Gastrocnemius medialis (tissue), 4 donors: ENCODE data around the gene PLPP4.

Source experiments
- POLR2A ChIP-seq, 2 donors: fragments of 450-650 bp; IDR thresholded peaks; one replicate each; pipeline ENCODE4 v1.6.1; 2017; ENCODE audit warnings: antibody characterized with exemption in 2 of 2, mild to moderate bottlenecking in 2 of 2, moderate library complexity in 2 of 2
- TF ChIP-seq, protein P1 (sequence below), 5 experiments: fragments of 450-650 bp in 3 of 5; fragments of 200-600 bp in 2 of 5; sonication (generic) in 2 of 5; IDR thresholded peaks in 4 of 5; conservative IDR thresholded peaks in 1 of 5; 1 replicate in 4 of 5; 2 replicates in 1 of 5; pipeline ENCODE4 v1.5.1; 2016 to 2019; ENCODE audit warnings: antibody characterized with exemption in 5 of 5, mild to moderate bottlenecking in 3 of 5, moderate library complexity in 3 of 5

- TF ChIP-seq, protein P1, sequence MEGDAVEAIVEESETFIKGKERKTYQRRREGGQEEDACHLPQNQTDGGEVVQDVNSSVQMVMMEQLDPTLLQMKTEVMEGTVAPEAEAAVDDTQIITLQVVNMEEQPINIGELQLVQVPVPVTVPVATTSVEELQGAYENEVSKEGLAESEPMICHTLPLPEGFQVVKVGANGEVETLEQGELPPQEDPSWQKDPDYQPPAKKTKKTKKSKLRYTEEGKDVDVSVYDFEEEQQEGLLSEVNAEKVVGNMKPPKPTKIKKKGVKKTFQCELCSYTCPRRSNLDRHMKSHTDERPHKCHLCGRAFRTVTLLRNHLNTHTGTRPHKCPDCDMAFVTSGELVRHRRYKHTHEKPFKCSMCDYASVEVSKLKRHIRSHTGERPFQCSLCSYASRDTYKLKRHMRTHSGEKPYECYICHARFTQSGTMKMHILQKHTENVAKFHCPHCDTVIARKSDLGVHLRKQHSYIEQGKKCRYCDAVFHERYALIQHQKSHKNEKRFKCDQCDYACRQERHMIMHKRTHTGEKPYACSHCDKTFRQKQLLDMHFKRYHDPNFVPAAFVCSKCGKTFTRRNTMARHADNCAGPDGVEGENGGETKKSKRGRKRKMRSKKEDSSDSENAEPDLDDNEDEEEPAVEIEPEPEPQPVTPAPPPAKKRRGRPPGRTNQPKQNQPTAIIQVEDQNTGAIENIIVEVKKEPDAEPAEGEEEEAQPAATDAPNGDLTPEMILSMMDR (IDR thresholded peaks at IDR 0.05 in 4 of 5, conservative IDR thresholded peaks at IDR 0.05 in 1 of 5): no peak
- no peak for TF ChIP-seq POLR2A (IDR thresholded peaks at IDR 0.05)
Observed at GRCh38 chr10:120634659-120635058, 177.6 kb downstream of the PLPP4 start.
